ENCODE measurements around the gene FURIN.

Gene FURIN

DNA sequence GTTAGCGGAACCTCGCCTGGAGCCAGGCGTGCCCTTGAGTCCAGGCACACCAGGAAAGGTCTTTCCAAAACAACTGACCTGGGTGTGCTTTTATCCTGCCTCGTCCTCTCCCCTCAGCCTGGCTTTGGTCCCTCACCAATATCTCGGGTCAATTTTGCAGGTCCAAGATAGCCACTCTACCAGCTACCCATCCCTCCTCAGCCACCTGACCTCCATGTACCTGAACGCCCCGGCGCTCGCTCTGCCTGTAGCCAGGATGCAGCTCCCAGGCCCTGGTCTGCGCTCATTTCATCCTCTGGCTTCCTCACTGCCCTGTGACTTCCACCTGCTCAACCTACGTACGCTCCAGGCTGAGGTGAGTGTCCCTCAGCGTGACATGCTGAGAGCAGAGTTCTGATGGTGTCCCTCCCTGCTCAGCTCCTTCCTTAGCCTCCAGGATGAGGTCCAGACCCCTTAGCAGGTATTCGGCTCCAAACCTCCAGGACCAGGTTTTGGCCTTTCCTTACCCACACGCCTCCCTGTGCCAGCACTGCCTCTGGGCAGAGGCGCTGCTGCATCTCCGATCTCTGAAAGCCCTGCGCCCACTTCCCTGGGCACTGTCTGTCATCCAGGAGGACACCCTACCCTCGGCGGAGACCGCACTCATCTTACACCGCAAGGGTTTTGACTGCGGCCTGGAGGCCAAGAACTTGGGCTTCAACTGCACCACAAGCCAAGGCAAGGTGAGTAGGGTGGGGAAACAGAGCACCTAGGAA is 49.8 kb downstream of the FURIN start:
- ChIA-PET POLR2A (interaction anchor here (0.6 to 1.9 kb wide), 3 partner anchors 8 to 132 kb away, joined by 3 to 10 read pairs (median 4); partner anchors contain the start of gene MAN2A2), CTCF (interaction anchor here (0.6 to 2.1 kb wide), 3 partner anchors 14 to 22 kb away, joined by 3 to 7 read pairs (median 7); partner anchors contain the start of genes HDDC3 and MAN2A2)
- H3K27ac ChIP-seq (ENCODE audit: extremely low read depth, low read depth, low read length): no peak overlapping the region
- H3K9me3 ChIP-seq (ENCODE audit: control insufficient read depth, insufficient read depth, low read depth, low read length): no peaks in the 10 kb centered on the region
- H3K36me3 ChIP-seq (ENCODE audit: control insufficient read depth in 2 of 2, insufficient read depth in 1 of 2, low read length in 2 of 2): peaks cover 38 to 85% of the 10 kb centered on the region in 2 experiments
- TF ChIP-seq ZNF549 (tag by site-specific recombination; IDR thresholded peaks at IDR 0.05) (no peak), EGR2 (tag by site-specific recombination; IDR thresholded peaks at IDR 0.05; ENCODE audit: low read depth) (no peak), ZNF140 (tag by site-specific recombination; IDR thresholded peaks at IDR 0.05) (no peak), ZNF670 (tag by site-specific recombination; IDR thresholded peaks at IDR 0.05; ENCODE audit: low read depth) (no peak), ZFP37 (tag by site-specific recombination; IDR thresholded peaks at IDR 0.05) (no peak), ZNF175 (tag by site-specific recombination; IDR thresholded peaks at IDR 0.05) (no peak), ZNF677 (tag by site-specific recombination; IDR thresholded peaks at IDR 0.05) (no peak), ZNF350 (tag by site-specific recombination; IDR thresholded peaks at IDR 0.05) (no peak), ZNF473 (tag by site-specific recombination; IDR thresholded peaks at IDR 0.05) (no peak), ZSCAN18 (tag by site-specific recombination; IDR thresholded peaks at IDR 0.05) (no peak), PRDM10 (tag by site-specific recombination; IDR thresholded peaks at IDR 0.05) (no peak), SP2 (tag by site-specific recombination; IDR thresholded peaks at IDR 0.05) (no peak), YY2 (tag by site-specific recombination; IDR thresholded peaks at IDR 0.05) (no peak), ZNF664 (tag by site-specific recombination; IDR thresholded peaks at IDR 0.05) (no peak)
- TF ChIP-seq, protein P1, sequence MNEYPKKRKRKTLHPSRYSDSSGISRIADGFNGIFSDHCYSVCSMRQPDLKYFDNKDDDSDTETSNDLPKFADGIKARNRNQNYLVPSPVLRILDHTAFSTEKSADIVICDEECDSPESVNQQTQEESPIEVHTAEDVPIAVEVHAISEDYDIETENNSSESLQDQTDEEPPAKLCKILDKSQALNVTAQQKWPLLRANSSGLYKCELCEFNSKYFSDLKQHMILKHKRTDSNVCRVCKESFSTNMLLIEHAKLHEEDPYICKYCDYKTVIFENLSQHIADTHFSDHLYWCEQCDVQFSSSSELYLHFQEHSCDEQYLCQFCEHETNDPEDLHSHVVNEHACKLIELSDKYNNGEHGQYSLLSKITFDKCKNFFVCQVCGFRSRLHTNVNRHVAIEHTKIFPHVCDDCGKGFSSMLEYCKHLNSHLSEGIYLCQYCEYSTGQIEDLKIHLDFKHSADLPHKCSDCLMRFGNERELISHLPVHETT (tag by site-specific recombination; IDR thresholded peaks at IDR 0.05): no peak
- TF ChIP-seq, protein P2, sequence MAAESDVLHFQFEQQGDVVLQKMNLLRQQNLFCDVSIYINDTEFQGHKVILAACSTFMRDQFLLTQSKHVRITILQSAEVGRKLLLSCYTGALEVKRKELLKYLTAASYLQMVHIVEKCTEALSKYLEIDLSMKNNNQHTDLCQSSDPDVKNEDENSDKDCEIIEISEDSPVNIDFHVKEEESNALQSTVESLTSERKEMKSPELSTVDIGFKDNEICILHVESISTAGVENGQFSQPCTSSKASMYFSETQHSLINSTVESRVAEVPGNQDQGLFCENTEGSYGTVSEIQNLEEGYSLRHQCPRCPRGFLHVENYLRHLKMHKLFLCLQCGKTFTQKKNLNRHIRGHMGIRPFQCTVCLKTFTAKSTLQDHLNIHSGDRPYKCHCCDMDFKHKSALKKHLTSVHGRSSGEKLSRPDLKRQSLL (tag by site-specific recombination; IDR thresholded peaks at IDR 0.05): no peak
- TF ChIP-seq, protein P3, sequence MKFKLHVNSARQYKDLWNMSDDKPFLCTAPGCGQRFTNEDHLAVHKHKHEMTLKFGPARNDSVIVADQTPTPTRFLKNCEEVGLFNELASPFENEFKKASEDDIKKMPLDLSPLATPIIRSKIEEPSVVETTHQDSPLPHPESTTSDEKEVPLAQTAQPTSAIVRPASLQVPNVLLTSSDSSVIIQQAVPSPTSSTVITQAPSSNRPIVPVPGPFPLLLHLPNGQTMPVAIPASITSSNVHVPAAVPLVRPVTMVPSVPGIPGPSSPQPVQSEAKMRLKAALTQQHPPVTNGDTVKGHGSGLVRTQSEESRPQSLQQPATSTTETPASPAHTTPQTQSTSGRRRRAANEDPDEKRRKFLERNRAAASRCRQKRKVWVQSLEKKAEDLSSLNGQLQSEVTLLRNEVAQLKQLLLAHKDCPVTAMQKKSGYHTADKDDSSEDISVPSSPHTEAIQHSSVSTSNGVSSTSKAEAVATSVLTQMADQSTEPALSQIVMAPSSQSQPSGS (tag by site-specific recombination; IDR thresholded peaks at IDR 0.05; ENCODE audit: low read depth): no peak
- TF ChIP-seq, protein P4, sequence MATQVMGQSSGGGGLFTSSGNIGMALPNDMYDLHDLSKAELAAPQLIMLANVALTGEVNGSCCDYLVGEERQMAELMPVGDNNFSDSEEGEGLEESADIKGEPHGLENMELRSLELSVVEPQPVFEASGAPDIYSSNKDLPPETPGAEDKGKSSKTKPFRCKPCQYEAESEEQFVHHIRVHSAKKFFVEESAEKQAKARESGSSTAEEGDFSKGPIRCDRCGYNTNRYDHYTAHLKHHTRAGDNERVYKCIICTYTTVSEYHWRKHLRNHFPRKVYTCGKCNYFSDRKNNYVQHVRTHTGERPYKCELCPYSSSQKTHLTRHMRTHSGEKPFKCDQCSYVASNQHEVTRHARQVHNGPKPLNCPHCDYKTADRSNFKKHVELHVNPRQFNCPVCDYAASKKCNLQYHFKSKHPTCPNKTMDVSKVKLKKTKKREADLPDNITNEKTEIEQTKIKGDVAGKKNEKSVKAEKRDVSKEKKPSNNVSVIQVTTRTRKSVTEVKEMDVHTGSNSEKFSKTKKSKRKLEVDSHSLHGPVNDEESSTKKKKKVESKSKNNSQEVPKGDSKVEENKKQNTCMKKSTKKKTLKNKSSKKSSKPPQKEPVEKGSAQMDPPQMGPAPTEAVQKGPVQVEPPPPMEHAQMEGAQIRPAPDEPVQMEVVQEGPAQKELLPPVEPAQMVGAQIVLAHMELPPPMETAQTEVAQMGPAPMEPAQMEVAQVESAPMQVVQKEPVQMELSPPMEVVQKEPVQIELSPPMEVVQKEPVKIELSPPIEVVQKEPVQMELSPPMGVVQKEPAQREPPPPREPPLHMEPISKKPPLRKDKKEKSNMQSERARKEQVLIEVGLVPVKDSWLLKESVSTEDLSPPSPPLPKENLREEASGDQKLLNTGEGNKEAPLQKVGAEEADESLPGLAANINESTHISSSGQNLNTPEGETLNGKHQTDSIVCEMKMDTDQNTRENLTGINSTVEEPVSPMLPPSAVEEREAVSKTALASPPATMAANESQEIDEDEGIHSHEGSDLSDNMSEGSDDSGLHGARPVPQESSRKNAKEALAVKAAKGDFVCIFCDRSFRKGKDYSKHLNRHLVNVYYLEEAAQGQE (tag by site-specific recombination; IDR thresholded peaks at IDR 0.05): no peak
- no peaks in the 10 kb centered on the region for H3K4me1 ChIP-seq (ENCODE audit: control insufficient read depth, insufficient read depth, low read length)
- H3K4me3 ChIP-seq (ENCODE audit: low read depth, low read length): no peak overlapping the region

Measured in HEK293 (cell line).